ENCODE results near the gene BATF. TPM values are rescaled to one million over a fixed set of nuclear protein-coding genes. Genes with fewer than 3 reads are reported as not detected.

Gene BATF
- total and polyA plus RNA-seq, 5 donors = 0.53 to 3.0 (median 0.72) TPM; not detected in 1

- H3K27me3 ChIP-seq (ENCODE audit: control insufficient read depth, insufficient read depth) = no peaks in the 10 kb centered on the region
- peak within 1 kb of the TSS; percentile 53 for H3K4me3 ChIP-seq (ENCODE audit: low read length)
- peaks cover 5% of the 10 kb centered on the region for H3K4me1 ChIP-seq (ENCODE audit: control insufficient read depth, insufficient read depth, low read length)
- H3K27ac ChIP-seq (ENCODE audit: low read length) = peak within 1 kb of the TSS; percentile 82
- peak; percentile 87 to 95 (median 94) for DNase-seq
- peak; percentile 90 to 91 for ATAC-seq
- intact Hi-C loops (cut with DNase I) = loop anchor here in 3 of 4 donors (2.0 kb wide), 2 partner anchors 73 to 77 kb away; no protein-coding TSS in a partner anchor
- WGBS = under 1% methylated on average over 49 of the region's 49 CpGs
- H3K9me3 ChIP-seq (ENCODE audit: control insufficient read depth, low read length) = no peaks in the 10 kb centered on the region
These were observed 56.0 kb downstream of the BATF start, which contains the start of gene FLVCR2 for GRCh38 chr14:75578102-75578785. FLVCR2 (plus strand) TSS chr14:75578620; CDS start chr14:75578973, 353 bp downstream.

- Histone ChIP-seq H3K4me1 (ENCODE audit: control insufficient read depth, insufficient read depth, low read length) (peaks cover 5% of the 10 kb centered on the region), H3K27me3 (ENCODE audit: control insufficient read depth, insufficient read depth) (no peaks in the 10 kb centered on the region), H3K4me3 (ENCODE audit: low read length) (peak overlapping the region; percentile 53), H3K27ac (ENCODE audit: low read length) (peak overlapping the region; percentile 57), H3K9me3 (ENCODE audit: control insufficient read depth, low read length) (no peaks in the 10 kb centered on the region)
- peak; percentile 68 to 75 for ATAC-seq
- 29% methylated on average over 21 of the region's 21 CpGs for WGBS
- DNase-seq = peak; percentile 23 to 64 (median 52)
- intact Hi-C loops (cut with DNase I) = loop anchor here in 3 of 4 donors (2.0 kb wide), 2 partner anchors 72 to 76 kb away; no protein-coding TSS in a partner anchor
These were observed 56.6 kb downstream of the BATF start for GRCh38 chr14:75578786-75579337.

- Histone ChIP-seq H3K4me3 (ENCODE audit: low read length) (peak overlapping the region; percentile 53), H3K4me1 (ENCODE audit: control insufficient read depth, insufficient read depth, low read length) (peaks cover 5% of the 10 kb centered on the region), H3K27ac (ENCODE audit: low read length) (no peak overlapping the region), H3K27me3 (ENCODE audit: control insufficient read depth, insufficient read depth) (no peaks in the 10 kb centered on the region), H3K9me3 (ENCODE audit: control insufficient read depth, low read length) (no peaks in the 10 kb centered on the region)
- 73% methylated on average over 13 of the region's 13 CpGs for WGBS
- intact Hi-C loops (cut with DNase I) = loop anchor here in 3 of 4 donors (2.0 kb wide), 2 partner anchors 71 to 75 kb away; no protein-coding TSS in a partner anchor
- DNase-seq = peak; percentile 26 to 63 (median 57)
- peak; percentile 6 to 20 for ATAC-seq
These were observed 57.1 kb downstream of the BATF start for GRCh38 chr14:75579338-75579864.

GRCh38 chr14:75579882-75580281, 57.6 kb downstream of the BATF start:
- Histone ChIP-seq H3K4me3 (ENCODE audit: low read length) (peak overlapping the region; percentile 53), H3K9me3 (ENCODE audit: control insufficient read depth, low read length) (no peaks in the 10 kb centered on the region), H3K4me1 (ENCODE audit: control insufficient read depth, insufficient read depth, low read length) (peaks cover 5% of the 10 kb centered on the region), H3K27ac (ENCODE audit: low read length) (no peak overlapping the region), H3K27me3 (ENCODE audit: control insufficient read depth, insufficient read depth) (no peaks in the 10 kb centered on the region)
- intact Hi-C loops (cut with DNase I) = loop anchor here in 3 of 4 donors (2.0 kb wide), 2 partner anchors 71 to 75 kb away; no protein-coding TSS in a partner anchor
- DNase-seq (no peak), ATAC-seq (peak; percentile 4 to 36)
- WGBS = 63% methylated on average over 3 of the region's 3 CpGs

- no peak for DNase-seq
- Histone ChIP-seq H3K9me3 (ENCODE audit: control insufficient read depth, low read length) (no peaks in the 10 kb centered on the region), H3K4me3 (ENCODE audit: low read length) (no peak overlapping the region), H3K4me1 (ENCODE audit: control insufficient read depth, insufficient read depth, low read length) (peaks cover 1% of the 10 kb centered on the region), H3K27me3 (ENCODE audit: control insufficient read depth, insufficient read depth) (no peaks in the 10 kb centered on the region), H3K27ac (ENCODE audit: low read length) (no peak overlapping the region)
- ATAC-seq = no peak
- intact Hi-C loops (cut with DNase I) = no loop called here
These were observed 65.1 kb downstream of the BATF start for GRCh38 chr14:75587388-75587787.

- H3K27me3 ChIP-seq (ENCODE audit: control insufficient read depth, insufficient read depth) = no peaks in the 10 kb centered on the region
- H3K4me1 ChIP-seq (ENCODE audit: control insufficient read depth, insufficient read depth, low read length) = peaks cover 5% of the 10 kb centered on the region
- intact Hi-C loops (cut with DNase I) = no loop called here
- no peak overlapping the region for H3K4me3 ChIP-seq (ENCODE audit: low read length)
- no peak for ATAC-seq
- no peaks in the 10 kb centered on the region for H3K9me3 ChIP-seq (ENCODE audit: control insufficient read depth, low read length)
- 93% methylated on average over 6 of the region's 6 CpGs for WGBS
- DNase-seq = no peak
- no peak overlapping the region for H3K27ac ChIP-seq (ENCODE audit: low read length)
These were observed 67.7 kb downstream of the BATF start for GRCh38 chr14:75589931-75590330.

GRCh38 chr14:75591331-75591946, 69.2 kb downstream of the BATF start:
- WGBS = 95% methylated on average over 1 of the region's 1 CpG
- H3K27ac ChIP-seq (ENCODE audit: low read length) = no peak overlapping the region
- H3K27me3 ChIP-seq (ENCODE audit: control insufficient read depth, insufficient read depth) = no peaks in the 10 kb centered on the region
- no peak overlapping the region for H3K4me3 ChIP-seq (ENCODE audit: low read length)
- intact Hi-C loops (cut with DNase I) = no loop called here
- H3K4me1 ChIP-seq (ENCODE audit: control insufficient read depth, insufficient read depth, low read length) = peaks cover 5% of the 10 kb centered on the region
- no peaks in the 10 kb centered on the region for H3K9me3 ChIP-seq (ENCODE audit: control insufficient read depth, low read length)
- DNase-seq (no peak), ATAC-seq (no peak)

GRCh38 chr14:75591987-75592575, 69.8 kb downstream of the BATF start:
- no peak for ATAC-seq
- intact Hi-C loops (cut with DNase I) = no loop called here
- H3K4me3 ChIP-seq (ENCODE audit: low read length) = no peak overlapping the region

GRCh38 chr14:75595226-75595625, 73.0 kb downstream of the BATF start:
- DNase-seq (no peak), ATAC-seq (no peak)
- no peaks in the 10 kb centered on the region for H3K27me3 ChIP-seq (ENCODE audit: control insufficient read depth, insufficient read depth)
- intact Hi-C loops (cut with DNase I) = no loop called here
- no peaks in the 10 kb centered on the region for H3K9me3 ChIP-seq (ENCODE audit: control insufficient read depth, low read length)
- H3K27ac ChIP-seq (ENCODE audit: low read length) = no peak overlapping the region
- no peak overlapping the region for H3K4me3 ChIP-seq (ENCODE audit: low read length)
- WGBS = 99% methylated on average over 3 of the region's 3 CpGs
- H3K4me1 ChIP-seq (ENCODE audit: control insufficient read depth, insufficient read depth, low read length) = peaks cover 7% of the 10 kb centered on the region

More at GRCh38 chr14:75591987-75592575, 69.8 kb downstream of the BATF start:
- Histone ChIP-seq H3K4me1 (ENCODE audit: control insufficient read depth, insufficient read depth, low read length) (peaks cover 5% of the 10 kb centered on the region), H3K27ac (ENCODE audit: low read length) (no peak overlapping the region), H3K9me3 (ENCODE audit: control insufficient read depth, low read length) (no peaks in the 10 kb centered on the region), H3K27me3 (ENCODE audit: control insufficient read depth, insufficient read depth) (no peaks in the 10 kb centered on the region)
- no peak for DNase-seq
